HG02973 (cell line): ENCODE results near the gene RALGDS.
"Not testable (repeated sequence)": the region's sequence is repeated elsewhere in the genome, so short reads cannot be mapped to it uniquely, and the experiment has no call there.

Experiments
- ATAC-seq: cut with Tn5 transposase; IDR thresholded peaks from one replicate; pipeline ENCODE4 v1.9.1; 2021; ENCODE audit warnings: moderate library complexity; ENCODE audit not compliant: unreplicated experiment

Gene RALGDS

GRCh38 chr9:133072210-133072609, 48.8 kb downstream of the RALGDS start:
- not testable (repeated sequence) for ATAC-seq

DNA sequence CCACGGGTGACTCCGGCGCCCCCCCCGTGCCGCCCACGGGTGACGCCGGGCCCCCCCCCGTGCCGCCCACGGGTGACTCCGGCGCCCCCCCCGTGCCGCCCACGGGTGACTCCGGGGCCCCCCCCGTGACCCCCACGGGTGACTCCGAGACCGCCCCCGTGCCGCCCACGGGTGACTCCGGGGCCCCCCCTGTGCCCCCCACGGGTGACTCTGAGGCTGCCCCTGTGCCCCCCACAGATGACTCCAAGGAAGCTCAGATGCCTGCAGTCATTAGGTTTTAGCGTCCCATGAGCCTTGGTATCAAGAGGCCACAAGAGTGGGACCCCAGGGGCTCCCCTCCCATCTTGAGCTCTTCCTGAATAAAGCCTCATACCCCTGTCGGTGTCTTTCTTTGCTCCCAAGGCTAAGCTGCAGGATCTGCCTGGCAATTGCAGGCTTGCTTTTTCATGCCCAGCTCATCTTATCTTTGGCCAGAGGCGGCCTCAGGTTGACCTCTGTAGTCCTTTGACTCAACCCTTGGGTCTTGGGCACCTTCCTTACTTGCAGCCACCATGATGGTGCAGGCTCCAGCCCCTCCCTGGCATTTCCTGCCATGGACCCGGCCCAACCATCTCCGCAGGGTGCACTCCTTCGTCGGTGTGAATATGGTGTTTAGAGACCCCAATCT, 49.4 kb downstream of the RALGDS start:
- no peak for ATAC-seq

DNA sequence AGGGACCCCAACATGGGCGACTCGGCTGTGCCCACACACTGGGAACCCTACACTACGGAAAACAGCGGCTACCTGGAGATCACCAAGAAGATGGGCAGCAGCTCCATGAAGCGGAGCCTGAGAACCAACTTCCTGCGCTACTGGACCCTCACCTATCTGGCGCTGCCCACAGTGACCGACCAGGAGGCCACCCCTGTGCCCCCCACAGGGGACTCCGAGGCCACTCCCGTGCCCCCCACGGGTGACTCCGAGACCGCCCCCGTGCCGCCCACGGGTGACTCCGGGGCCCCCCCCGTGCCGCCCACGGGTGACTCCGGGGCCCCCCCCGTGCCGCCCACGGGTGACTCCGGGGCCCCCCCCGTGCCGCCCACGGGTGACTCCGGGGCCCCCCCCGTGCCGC, 50.1 kb downstream of the RALGDS start:
- not testable (repeated sequence) for ATAC-seq

GRCh38 chr9:133070500-133070961, 50.5 kb downstream of the RALGDS start:
- not testable (repeated sequence) for ATAC-seq

- not testable (repeated sequence) for ATAC-seq
Measured at GRCh38 chr9:133068431-133068830, 52.6 kb downstream of the RALGDS start.

- ATAC-seq, result no peak
Measured at GRCh38 chr9:133067813-133068212, 53.2 kb downstream of the RALGDS start.

- no peak for ATAC-seq
Measured at GRCh38 chr9:133067006-133067405, 54.0 kb downstream of the RALGDS start.

- no peak for ATAC-seq
Measured at GRCh38 chr9:133066181-133066983, 54.7 kb downstream of the RALGDS start.

DNA sequence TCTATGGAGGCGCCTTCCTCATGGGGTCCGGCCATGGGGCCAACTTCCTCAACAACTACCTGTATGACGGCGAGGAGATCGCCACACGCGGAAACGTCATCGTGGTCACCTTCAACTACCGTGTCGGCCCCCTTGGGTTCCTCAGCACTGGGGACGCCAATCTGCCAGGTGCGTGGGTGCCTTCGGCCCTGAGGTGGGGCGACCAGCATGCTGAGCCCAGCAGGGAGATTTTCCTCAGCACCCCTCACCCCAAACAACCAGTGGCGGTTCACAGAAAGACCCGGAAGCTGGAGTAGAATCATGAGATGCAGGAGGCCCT, 56.0 kb downstream of the RALGDS start:
- no peak for ATAC-seq

GRCh38 chr9:133064241-133065069, 56.6 kb downstream of the RALGDS start:
- ATAC-seq, result no peak

DNA sequence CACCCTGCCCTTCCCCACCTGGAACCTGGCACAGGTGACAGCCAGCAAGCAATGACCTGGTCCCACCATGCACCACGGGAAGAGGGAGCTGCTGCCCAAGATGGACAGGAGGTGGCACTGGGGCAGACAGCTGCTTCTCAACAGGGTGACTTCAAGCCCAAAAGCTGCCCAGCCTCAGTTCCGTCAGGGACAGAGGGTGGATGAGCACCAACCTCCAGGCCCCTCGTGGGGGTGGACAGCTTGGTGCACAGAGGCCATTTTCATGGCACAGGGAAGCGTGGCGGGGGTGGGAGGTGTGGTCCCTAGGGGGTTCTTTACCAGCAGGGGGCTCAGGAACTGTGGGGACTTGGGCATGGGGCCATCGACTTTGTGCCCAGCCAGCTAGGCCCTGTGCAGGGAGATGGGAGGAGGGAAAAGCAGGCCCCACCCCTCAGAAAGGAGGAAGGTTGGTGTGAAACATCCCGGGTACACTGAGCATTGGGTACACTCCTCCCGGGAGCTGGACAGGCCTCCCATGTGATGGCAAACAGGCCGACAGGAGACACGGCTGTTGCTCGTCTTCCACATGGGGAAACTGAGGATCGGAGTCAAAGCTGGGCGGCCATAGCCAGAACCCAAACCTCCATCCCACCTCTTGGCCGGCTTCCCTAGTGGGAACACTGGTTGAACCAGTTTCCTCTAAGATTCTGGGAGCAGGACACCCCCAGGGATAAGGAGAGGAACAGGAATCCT, 57.4 kb downstream of the RALGDS start:
- no peak for ATAC-seq

- no peak for ATAC-seq
Measured at GRCh38 chr9:133063159-133063499, 57.9 kb downstream of the RALGDS start.

DNA sequence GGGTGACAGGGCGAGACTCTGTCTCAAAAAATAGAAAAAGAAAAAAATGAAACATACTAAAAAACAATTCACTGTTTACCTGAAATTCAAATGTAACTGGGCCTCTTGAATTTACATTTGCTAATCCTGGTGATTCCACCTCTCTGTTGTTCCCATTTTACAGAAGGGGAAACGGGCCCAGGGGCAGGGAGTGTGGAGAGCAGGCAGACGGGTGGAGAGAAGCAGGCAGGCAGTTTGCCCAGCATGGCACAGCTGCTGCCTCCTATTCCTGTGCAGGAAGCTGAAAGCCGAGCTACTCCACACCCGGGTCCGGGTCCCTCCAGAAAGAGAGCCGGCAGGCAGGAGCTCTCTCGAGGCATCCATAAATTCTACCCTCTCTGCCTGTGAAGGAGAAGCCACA, 58.5 kb downstream of the RALGDS start:
- ATAC-seq, result not testable (repeated sequence)

GRCh38 chr9:133061764-133062145, 59.3 kb downstream of the RALGDS start, which contains the start of gene CEL:
CEL (plus strand) TSS chr9:133061981; CDS start chr9:133062003, 22 bp downstream.
- ATAC-seq, result not testable (repeated sequence)

- ATAC-seq, result not testable (repeated sequence)
Measured at GRCh38 chr9:133061019-133061763, 59.8 kb downstream of the RALGDS start.

DNA sequence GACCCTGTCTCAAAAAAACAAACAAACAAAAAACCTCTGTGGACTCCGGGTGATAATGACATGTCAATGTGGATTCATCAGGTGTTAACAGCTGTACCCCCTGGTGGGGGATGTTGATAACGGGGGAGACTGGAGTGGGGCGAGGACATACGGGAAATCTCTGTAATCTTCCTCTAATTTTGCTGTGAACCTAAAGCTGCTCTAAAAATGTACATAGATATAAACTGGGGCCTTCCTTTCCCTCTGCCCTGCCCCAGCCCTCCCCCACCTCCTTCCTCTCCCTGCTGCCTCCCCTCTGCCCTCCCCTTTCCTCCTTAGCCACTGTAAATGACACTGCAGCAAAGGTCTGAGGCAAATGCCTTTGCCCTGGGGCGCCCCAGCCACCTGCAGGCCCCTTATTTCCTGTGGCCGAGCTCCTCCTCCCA, 60.6 kb downstream of the RALGDS start:
- no peak for ATAC-seq

DNA sequence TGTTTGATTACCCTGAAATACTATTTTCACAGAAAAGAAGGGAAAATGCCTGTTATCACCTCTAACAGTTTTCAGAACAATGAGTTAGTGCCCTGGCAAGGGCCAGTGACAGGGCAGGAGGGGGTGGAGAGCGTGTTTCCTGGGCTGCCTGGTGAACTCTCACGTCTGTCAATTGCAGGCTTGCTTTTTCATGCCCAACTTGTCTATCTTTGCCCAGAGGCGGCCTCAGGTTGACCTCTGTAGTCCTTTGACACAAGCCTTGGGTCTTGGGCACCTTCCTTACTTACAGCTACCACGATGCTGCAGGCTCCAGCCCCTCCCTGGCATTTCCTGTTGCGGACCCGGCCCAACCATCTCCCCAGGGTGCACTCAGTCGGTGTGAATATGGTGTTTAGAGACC, 61.4 kb downstream of the RALGDS start:
- ATAC-seq, result no peak

DNA sequence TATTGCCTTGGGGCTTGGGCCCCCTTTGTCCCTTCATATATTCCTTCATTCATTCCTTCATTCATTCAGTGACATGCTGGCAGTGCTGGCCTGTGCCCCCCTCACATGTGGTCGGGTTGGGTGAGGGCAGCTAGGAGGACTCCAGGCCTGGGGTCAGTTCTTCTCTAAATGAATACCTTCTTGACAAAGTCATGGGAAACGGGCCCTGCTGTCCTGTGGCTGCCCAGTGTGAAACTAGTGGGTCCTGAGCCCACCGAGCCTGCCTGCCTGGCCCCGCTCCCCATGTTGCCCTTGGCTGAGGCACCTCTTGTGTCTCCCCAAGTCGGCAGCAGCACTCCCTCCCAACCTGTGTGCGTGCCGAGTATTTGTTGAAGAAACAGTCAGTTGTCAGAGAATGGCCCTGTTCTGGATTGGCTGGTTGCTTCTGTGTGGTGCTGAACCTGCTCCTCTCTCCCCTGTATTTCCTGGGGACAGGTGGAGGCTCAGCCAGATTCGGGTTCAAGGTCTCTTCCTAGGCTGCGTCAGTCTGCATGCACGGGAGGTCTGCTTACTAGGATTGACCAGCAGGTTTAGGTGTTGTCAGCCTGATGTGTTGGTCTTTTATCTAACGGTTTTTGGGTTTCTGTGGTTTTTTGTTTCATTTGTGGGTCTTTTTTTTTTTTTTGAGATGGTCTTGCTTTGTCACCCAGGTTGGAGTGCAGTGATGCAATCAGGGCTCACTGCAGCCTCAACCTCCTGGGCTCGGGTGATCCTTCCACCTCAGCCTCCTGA, 62.3 kb downstream of the RALGDS start:
- no peak for ATAC-seq

DNA sequence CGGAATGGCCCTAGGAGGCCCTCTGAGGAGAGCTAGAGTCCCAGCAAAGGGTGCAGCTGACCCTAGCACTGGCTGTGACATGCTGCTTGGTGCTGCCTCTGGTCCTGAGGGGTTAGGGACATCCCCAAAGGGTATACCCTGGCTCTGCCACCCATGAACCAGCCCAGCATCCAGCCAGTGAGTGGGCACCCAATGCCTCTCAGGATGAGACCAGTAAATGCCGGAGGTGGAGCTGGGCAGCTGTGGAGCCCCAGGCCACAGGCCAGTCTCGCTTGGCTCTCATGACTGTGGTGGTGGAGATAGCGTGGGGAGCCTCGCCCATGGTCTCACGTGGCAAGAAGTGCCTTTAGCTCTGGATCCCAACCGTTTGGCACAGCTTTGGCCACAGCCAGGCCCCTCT, 63.0 kb downstream of the RALGDS start:
- no peak for ATAC-seq
